ENCODE data around the gene CRABP2. TPM values are rescaled to one million over a fixed set of nuclear protein-coding genes. Genes with fewer than 3 reads are reported as not detected.
A peak's percentile ranks its signal among the peaks of the same experiment; 100 is the strongest.

CRABP2 gene
- total RNA-seq, 1 experiment from 2014 or later = 209 TPM

- TF ChIP-seq POLR2AphosphoS5 (IDR thresholded peaks at IDR 0.05; ENCODE audit: low read depth, low read length) = peak; percentile 57; the same call in 1 of the 2 replicates
- TF ChIP-seq ATF3 (IDR thresholded peaks at IDR 0.05) = no peak
- no peak for TF ChIP-seq EZH2 (IDR thresholded peaks at IDR 0.05)
Observed at GRCh38 chr1:156689035-156689952, 16.1 kb downstream of the CRABP2 start (continued).

GRCh38 chr1:156684227-156684782 is 21.1 kb downstream of the CRABP2 start:
- BruUV-seq (replicated peaks) = no TSS peak

More at GRCh38 chr1:156684227-156684782, 21.1 kb downstream of the CRABP2 start:
- DNase-seq (ENCODE audit: low read depth, low spot score) = no peak
- Histone ChIP-seq H3K4me2 (ENCODE audit: low read length) (peak overlapping the region; percentile 40), H3K4me3 (replicated peaks in 1 of 2; ENCODE audit: low read depth in 1 of 2, low read length in 2 of 2) (no peak overlapping the region), H3K9me3 (ENCODE audit: control insufficient read depth in 1 of 2, insufficient read depth in 1 of 2, low read depth in 1 of 2, low read length in 2 of 2) (no peaks in the 10 kb centered on the region), H3K4me1 (ENCODE audit: control insufficient read depth in 1 of 2, insufficient read depth in 2 of 2, low read length in 2 of 2) (peaks cover 25 to 49% of the 10 kb centered on the region in 2 experiments), H3K79me2 (ENCODE audit: insufficient read depth, low read length) (no peaks in the 10 kb centered on the region), H2AFZ (ENCODE audit: low read depth, low read length, poor library complexity, severe bottlenecking) (peak overlapping the region; percentile 40), H4K20me1 (ENCODE audit: insufficient read depth) (no peaks in the 10 kb centered on the region), H3K27ac (ENCODE audit: low read depth, low read length) (no peak overlapping the region), H3K9ac (ENCODE audit: low read length) (no peak overlapping the region), H3K27me3 (ENCODE audit: insufficient read depth, low read length) (no peaks in the 10 kb centered on the region), H3K36me3 (ENCODE audit: control insufficient read depth in 1 of 2, insufficient read depth in 2 of 2, low read length in 2 of 2) (no peaks in the 10 kb centered on the region), H3K9me2 (ENCODE audit: insufficient read depth) (no peaks in the 10 kb centered on the region)
- ATAC-seq = no peak
- intact Hi-C loops (cut with micrococcal nuclease) = no loop called here
- ChIA-PET POLR2A (interaction anchor here (1.5 to 3.3 kb wide), 3 partner anchors 21 to 28 kb away, joined by 3 to 11 read pairs (median 6); partner anchors contain the start of gene CRABP2), CTCF (interaction anchor here (0.5 to 9.7 kb wide), 6 partner anchors 22 to 206 kb away, joined by 3 to 508 read pairs (median 6); partner anchors contain the start of genes CRABP2, ISG20L2 and METTL25B), RAD21 (ENCODE audit: low non-redundant PET in 1 of 2, low total read pairs in 2 of 2, uncharacterized antibody in 2 of 2, unreplicated experiment in 2 of 2) (interaction anchor here (1.1 to 1.6 kb wide), 2 partner anchors 42 to 58 kb away, joined by 3 to 5 read pairs; no protein-coding TSS in a partner anchor)
- TF ChIP-seq CTCF (IDR thresholded peaks at IDR 0.05 in 2 of 3, conservative IDR thresholded peaks at IDR 0.05 in 1 of 3; ENCODE audit: borderline replicate concordance in 1 of 3, insufficient read depth in 1 of 3, low read depth in 2 of 3, low read length in 2 of 3) (peak in 2 of 3 experiments; percentile 22 to 37; a peak in 2 of 6 replicates), MAX (IDR thresholded peaks at IDR 0.05) (no peak)

Measured in HCT116 (cell line).